Spleen (tissue), 11 donors: ENCODE results near the gene OXSM. TPM values are rescaled to one million over a fixed set of nuclear protein-coding genes. Genes with fewer than 3 reads are reported as not detected.

Experiments
- DNase-seq: peaks from one replicate; pipeline ENCODE4 v3.0.0-alpha.2; 2020
- H3K27ac ChIP-seq, 8 donors: fragments of 200-600 bp; sonication (generic) in 7 of 8; 1 replicate in 4 of 8; 2 replicates in 4 of 8; pipeline versions ENCODE4 v1.5.0 to v1.8.0; 2016 to 2021; ENCODE audit warnings: inconsistent platforms in 4 of 8, mild to moderate bottlenecking in 4 of 8, moderate library complexity in 1 of 8
- H3K27me3 ChIP-seq, 7 donors: fragments of 200-600 bp; sonication (generic) in 6 of 7; replicated peaks in 1 of 7; 1 replicate in 4 of 7; 2 replicates in 3 of 7; pipeline versions ENCODE4 v1.5.0 to v1.8.0; 2016 to 2021; ENCODE audit warnings: inconsistent platforms in 3 of 7, mild to moderate bottlenecking in 1 of 7
- H3K36me3 ChIP-seq, 6 donors: fragments of 200-600 bp; sonication (generic) in 5 of 6; 1 replicate in 4 of 6; 2 replicates in 2 of 6; pipeline versions ENCODE4 v1.5.0 to v1.8.0; 2016 to 2021; ENCODE audit warnings: inconsistent platforms in 2 of 6
- H3K4me1 ChIP-seq, 6 donors: fragments of 200-600 bp; sonication (generic) in 5 of 6; 1 replicate in 3 of 6; 2 replicates in 3 of 6; pipeline versions ENCODE4 v1.5.0 to v1.8.0; 2016 to 2021; ENCODE audit warnings: inconsistent platforms in 3 of 6
- H3K4me3 ChIP-seq, 8 donors: fragments of 200-600 bp; sonication (generic) in 7 of 8; 1 replicate in 4 of 8; 2 replicates in 4 of 8; pipeline versions ENCODE4 v1.5.0 to v1.8.0; 2016 to 2021; ENCODE audit warnings: inconsistent platforms in 4 of 8, mild to moderate bottlenecking in 4 of 8, moderate library complexity in 2 of 8
- H3K9me3 ChIP-seq, 8 donors: fragments of 200-600 bp; sonication (generic) in 7 of 8; 1 replicate in 4 of 8; 2 replicates in 4 of 8; pipeline versions ENCODE4 v1.5.0 to v1.8.0; 2016 to 2021; ENCODE audit warnings: inconsistent platforms in 4 of 8
- CTCF ChIP-seq, 11 experiments: fragments of 200-600 bp in 7 of 11; fragments of 450-650 bp in 4 of 11; sonication (generic) in 4 of 11; IDR thresholded peaks in 8 of 11; conservative IDR thresholded peaks in 3 of 11; 1 replicate in 7 of 11; 2 replicates in 4 of 11; pipeline versions ENCODE4 v1.4.0 to v1.8.0; 2016 to 2021; ENCODE audit warnings: antibody characterized with exemption in 11 of 11, inconsistent platforms in 4 of 11, mild to moderate bottlenecking in 1 of 11
- POLR2A ChIP-seq, 3 donors: fragments of 450-650 bp; IDR thresholded peaks; one replicate each; pipeline ENCODE4 v1.5.1; 2017; ENCODE audit warnings: antibody characterized with exemption in 3 of 3, mild to moderate bottlenecking in 1 of 3
- POLR2AphosphoS5 ChIP-seq, 3 donors: sonication (generic); formaldehyde crosslinking; IDR thresholded peaks; one replicate each; pipeline ENCODE4 v1.5.1; 2017; ENCODE audit warnings: antibody characterized with exemption in 3 of 3
- WGBS, 5 donors: extraction: QIAGEN DNeasy Blood & Tissue Kit in 3 of 5; methylation state at CpG; one replicate each; pipeline versions ENCODE4 v1.1.5 to v1.1.7; 2013 to 2018; 5-methylcytosine and 5-hydroxymethylcytosine counted together
- intact Hi-C: fragments of 100-400 bp; cut with DNase I; formaldehyde crosslinking; loops from one replicate; pipeline ENCODE4 v1.15.0; 2023; ENCODE audit warnings: low total_unique reads
- polyA plus RNA-seq, 3 donors: library from polyadenylated mRNA; stranded (reverse); fragments of 200-250 nt; gene quantifications; one replicate each; pipeline ENCODE4 v1.2.1, GENCODE V29; 2013
- total RNA-seq, 7 donors: library from RNA; depleted of rRNA in 3 of 7; stranded (reverse); fragments of >200 nt in 3 of 7; fragmentation: NEBNext Ultra II Directional in 4 of 7; extraction: Animal tissue kit (Norgen Biotek cat#: 25700) in 4 of 7; gene quantifications; one replicate each; pipeline versions ENCODE4 v1.1.0 to v1.2.1, GENCODE V29; 2016 to 2021
- donor health status: healthy with polysubstance abuse.
- donor health status: DM: no; HTN: no; CAD: no; lungs with moderate emphysema.
- donor health status: DM: no; HTN: no; CAD: no.
- donor health status: Bipolar disorder and iron deficiency.
- donor health status: healthy.
- donor health status: DM: no; HTN: no; CAD: no.
- donor health status: DM: yes; HTN: yes; CAD: no.

The OXSM gene
- total and polyA plus RNA-seq, 10 donors, result 6.9 to 18.7 (median 10.2) TPM

DNA sequence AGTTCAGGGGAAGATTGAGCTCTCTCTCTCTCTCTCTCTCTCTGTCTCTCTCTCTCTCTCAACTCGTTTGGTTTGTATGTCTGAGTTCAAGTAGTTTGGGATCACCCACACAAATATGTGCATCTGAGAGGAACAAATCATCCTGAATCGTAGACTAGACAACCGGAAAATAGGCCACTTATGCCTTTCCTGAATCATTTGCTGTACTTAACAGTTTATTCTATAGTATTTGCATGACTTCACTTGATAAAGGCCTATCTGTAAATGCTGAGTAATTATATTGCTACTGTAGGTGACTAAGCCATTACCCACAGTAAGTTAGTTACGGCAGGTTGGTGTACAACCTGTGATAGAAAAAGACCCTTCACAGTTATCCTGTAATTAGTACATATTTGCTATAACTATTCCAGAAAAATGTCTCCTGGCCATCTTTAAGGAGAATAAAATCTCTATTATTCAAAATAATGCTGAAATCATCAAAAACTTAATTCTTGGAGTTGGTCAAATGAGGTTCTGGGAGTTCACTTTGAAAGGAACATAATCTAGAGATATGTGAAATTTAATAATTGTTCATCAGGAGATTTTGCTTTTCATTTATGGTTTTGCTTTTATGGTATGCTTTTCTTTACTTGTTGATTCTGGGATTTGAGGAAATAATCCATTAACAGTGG lies 31.1 kb downstream of the OXSM start:
- H3K9me3 ChIP-seq, result peaks cover 0 to 2% (median 0%) of the 10 kb centered on the region in 8 donors
- intact Hi-C loops, result no loop called here
- no peaks in the 10 kb centered on the region for H3K4me1 ChIP-seq
- peak overlapping the region in 1 of 8 donors; percentile 41 for H3K27ac ChIP-seq
- no peak for TF ChIP-seq POLR2AphosphoS5 (IDR thresholded peaks at IDR 0.05)
- no peak for TF ChIP-seq POLR2A (IDR thresholded peaks at IDR 0.05)
- no peaks in the 10 kb centered on the region for H3K36me3 ChIP-seq
- H3K4me3 ChIP-seq, result no peak overlapping the region
- no peaks in the 10 kb centered on the region for H3K27me3 ChIP-seq
- 63 to 74% (median 66%) methylated on average over 4 of the region's 4 CpGs for WGBS, 5 donors
- DNase-seq, result no peak

GRCh38 chr3:25821746-25822573 lies 32.1 kb downstream of the OXSM start:
- DNase-seq, result no peak
- WGBS, 5 donors, result 68 to 86% (median 69%) methylated on average over 4 of the region's 4 CpGs
- intact Hi-C loops, result no loop called here
- peaks cover 0 to 6% (median 0%) of the 10 kb centered on the region in 6 donors for H3K4me1 ChIP-seq
- no peaks in the 10 kb centered on the region for H3K9me3 ChIP-seq
- H3K4me3 ChIP-seq, result no peak overlapping the region
- H3K27ac ChIP-seq, result no peak overlapping the region
- TF ChIP-seq CTCF (IDR thresholded peaks at IDR 0.05 in 8 of 11, conservative IDR thresholded peaks at IDR 0.05 in 3 of 11) (no peak), POLR2AphosphoS5 (IDR thresholded peaks at IDR 0.05) (no peak), POLR2A (IDR thresholded peaks at IDR 0.05) (no peak)
- H3K27me3 ChIP-seq, result no peaks in the 10 kb centered on the region
- no peaks in the 10 kb centered on the region for H3K36me3 ChIP-seq

- Histone ChIP-seq H3K27me3 (no peaks in the 10 kb centered on the region), H3K4me1 (peaks cover 0 to 6% (median 0%) of the 10 kb centered on the region in 6 donors), H3K36me3 (no peaks in the 10 kb centered on the region), H3K4me3 (no peak overlapping the region), H3K9me3 (no peaks in the 10 kb centered on the region), H3K27ac (no peak overlapping the region)
- intact Hi-C loops, result no loop called here
- TF ChIP-seq POLR2A (IDR thresholded peaks at IDR 0.05) (no peak), POLR2AphosphoS5 (IDR thresholded peaks at IDR 0.05) (no peak), CTCF (IDR thresholded peaks at IDR 0.05 in 8 of 11, conservative IDR thresholded peaks at IDR 0.05 in 3 of 11) (no peak)
- WGBS, 5 donors, result 86 to 96% (median 94%) methylated on average over 3 of the region's 3 CpGs
- no peak for DNase-seq
These were observed 33.4 kb downstream of the OXSM start for GRCh38 chr3:25823314-25823713.

- Histone ChIP-seq H3K27me3 (no peaks in the 10 kb centered on the region), H3K9me3 (no peaks in the 10 kb centered on the region), H3K4me1 (peaks cover 0 to 6% (median 0%) of the 10 kb centered on the region in 6 donors), H3K4me3 (no peak overlapping the region), H3K27ac (no peak overlapping the region), H3K36me3 (no peaks in the 10 kb centered on the region)
- intact Hi-C loops, result no loop called here
- TF ChIP-seq CTCF (IDR thresholded peaks at IDR 0.05 in 8 of 11, conservative IDR thresholded peaks at IDR 0.05 in 3 of 11) (no peak), POLR2AphosphoS5 (IDR thresholded peaks at IDR 0.05) (no peak), POLR2A (IDR thresholded peaks at IDR 0.05) (no peak)
- WGBS, 5 donors, result 43 to 58% (median 54%) methylated on average over 2 of the region's 2 CpGs
- DNase-seq, result no peak
These were observed 36.6 kb downstream of the OXSM start for GRCh38 chr3:25826510-25826909.
